ENCODE results near the gene SNRPB2. TPM values are rescaled to one million over a fixed set of nuclear protein-coding genes. Genes with fewer than 3 reads are reported as not detected.

SNRPB2 gene
- 10 to 100 TPM; 20.6 to 53.4 (median 44.1) TPM for total RNA-seq
- 10 to 100 TPM; 64.6 to 67.4 TPM for polyA plus RNA-seq
- long read RNA-seq, donor 1, transcript SNRPB2-201 (7 exons, 2,452 nt) = minor isoform, 6 of 24 reads
- long read RNA-seq, donor 1, transcript SNRPB2-202 (7 exons, 1,588 nt) = major isoform, 8 of 24 reads
- long read RNA-seq, donor 1, partial matches to known transcripts = 8 of 24 reads
- long read RNA-seq, donor 1, other reads (novel, unspliced or antisense) = 2 of 24 reads
- long read RNA-seq, donor 2, transcript SNRPB2-202 (7 exons, 1,588 nt) = minor isoform, 19 of 86 reads
- long read RNA-seq, donor 2, transcript SNRPB2-201 (7 exons, 2,452 nt) = major isoform, 29 of 86 reads
- long read RNA-seq, donor 2, partial matches to known transcripts = 36 of 86 reads
- long read RNA-seq, donor 2, other reads (novel, unspliced or antisense) = 0 of 86 reads
- long read RNA-seq, donor 3, transcript SNRPB2-202 (7 exons, 1,588 nt) = minor isoform, 11 of 49 reads
- long read RNA-seq, donor 3, transcript SNRPB2-201 (7 exons, 2,452 nt) = major isoform, 25 of 49 reads
- long read RNA-seq, donor 3, partial matches to known transcripts = 11 of 49 reads
- long read RNA-seq, donor 3, other reads (novel, unspliced or antisense) = 2 of 49 reads

DNA sequence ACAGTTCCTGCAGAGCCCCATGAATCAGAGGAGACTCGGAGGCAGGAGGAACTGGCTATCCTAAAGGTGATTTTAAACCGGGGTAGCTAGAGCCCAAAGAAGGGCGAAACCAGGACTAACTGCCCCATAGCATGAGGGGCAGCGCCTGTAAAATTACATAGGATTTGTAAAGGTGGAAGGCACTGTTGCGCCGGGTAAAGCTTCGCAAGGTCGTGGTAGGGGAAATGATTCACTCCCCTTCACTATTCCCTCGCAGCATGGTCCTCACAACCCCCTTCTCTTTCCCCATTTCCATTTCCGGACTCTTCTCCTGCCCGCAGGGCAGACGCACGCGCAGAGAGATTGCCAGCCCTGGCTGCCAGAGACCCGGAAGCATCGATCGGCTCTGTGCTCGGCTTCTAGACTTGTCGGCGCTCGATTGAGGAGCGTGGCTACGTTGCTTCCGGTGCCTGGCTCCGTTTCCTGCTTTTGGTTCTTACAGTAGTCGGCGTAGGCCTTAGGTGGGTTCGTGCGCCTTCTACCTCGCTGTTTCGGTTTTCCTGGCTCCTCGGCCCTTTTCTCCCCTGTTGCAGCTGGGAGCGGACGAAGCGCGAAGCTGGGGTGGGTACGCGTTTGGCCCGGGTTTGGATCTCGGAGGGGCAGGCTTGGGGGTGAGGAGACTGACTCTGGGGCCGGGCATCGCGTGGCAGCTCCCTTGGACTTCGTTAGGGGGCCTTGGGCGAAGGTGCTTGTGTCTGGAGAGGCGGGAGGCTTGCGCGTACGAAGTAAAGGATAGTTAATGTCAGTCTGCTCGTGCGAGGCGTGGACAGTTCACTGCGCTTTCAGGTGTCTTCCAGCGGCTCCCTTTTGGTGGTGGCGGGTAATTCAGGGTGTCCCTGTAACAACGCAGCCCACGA, at the start of gene SNRPB2:
TSS of gene SNRPB2 (plus strand) at position 462 of the 896 bp plus-strand sequence. CDS start 1,677 bp downstream, outside the sequence.
- Histone ChIP-seq H3K36me3 (no peaks in the 10 kb centered on the region), H3K4me3 (peak within 1 kb of the TSS; percentile 97), H3K27me3 (no peaks in the 10 kb centered on the region), H3K9me3 (no peaks in the 10 kb centered on the region), H3K27ac (peak within 1 kb of the TSS; percentile 47 to 50), H3K4me1 (ENCODE audit: insufficient read depth) (peaks cover 2% of the 10 kb centered on the region)
- 2 to 4% (median 3%) methylated on average over 57 of the region's 57 CpGs for WGBS, 3 donors
- TF ChIP-seq CTCF (IDR thresholded peaks at IDR 0.05) (no peak), POLR2A (IDR thresholded peaks at IDR 0.05) (peak; percentile 64), EP300 (IDR thresholded peaks at IDR 0.05) (no peak)
- peak; percentile 89 to 94 (median 91) for DNase-seq
- intact Hi-C loops (cut with DNase I) = no loop called here

DNA sequence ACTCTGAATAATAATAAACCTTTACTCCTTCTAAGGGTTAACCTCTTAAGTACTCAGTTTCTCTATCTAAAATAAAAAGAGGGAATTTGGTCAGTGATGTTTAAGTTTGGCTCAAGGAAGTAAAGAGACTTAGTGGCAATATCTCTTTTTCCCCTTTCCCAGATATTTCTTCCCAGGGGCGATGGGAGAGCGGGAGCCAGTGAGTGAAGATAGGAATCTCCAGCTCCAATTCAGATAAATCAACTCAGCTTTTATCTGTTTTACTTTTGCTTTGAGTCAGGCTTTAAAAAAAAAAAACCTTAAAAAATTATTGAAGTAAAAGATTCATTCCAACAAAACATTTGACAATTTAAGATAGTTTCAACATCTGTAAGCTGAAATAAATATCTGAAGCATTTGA, 45.4 kb upstream of the SNRPB2 start:
- no peak overlapping the region for H3K27ac ChIP-seq
- no peak for DNase-seq
- H3K4me3 ChIP-seq = no peak overlapping the region
- WGBS, 3 donors = 81 to 86% (median 85%) methylated on average over 2 of the region's 2 CpGs
- no peak for TF ChIP-seq POLR2A (IDR thresholded peaks at IDR 0.05)
- no peak for TF ChIP-seq CTCF (IDR thresholded peaks at IDR 0.05)
- no peak for TF ChIP-seq EP300 (IDR thresholded peaks at IDR 0.05)
- no peaks in the 10 kb centered on the region for H3K36me3 ChIP-seq
- H3K9me3 ChIP-seq = no peaks in the 10 kb centered on the region
- no peaks in the 10 kb centered on the region for H3K4me1 ChIP-seq (ENCODE audit: insufficient read depth)
- intact Hi-C loops (cut with DNase I) = no loop called here
- no peaks in the 10 kb centered on the region for H3K27me3 ChIP-seq

GRCh38 chr20:16689906-16690305, 39.9 kb upstream of the SNRPB2 start:
- no peak for TF ChIP-seq CTCF (IDR thresholded peaks at IDR 0.05)
- TF ChIP-seq POLR2A (IDR thresholded peaks at IDR 0.05) = no peak
- no peak for TF ChIP-seq EP300 (IDR thresholded peaks at IDR 0.05)
- H3K9me3 ChIP-seq = no peaks in the 10 kb centered on the region
- DNase-seq = no peak
- no peaks in the 10 kb centered on the region for H3K36me3 ChIP-seq
- no peak overlapping the region for H3K27ac ChIP-seq
- no peaks in the 10 kb centered on the region for H3K4me1 ChIP-seq (ENCODE audit: insufficient read depth)
- 48 to 73% (median 62%) methylated on average over 3 of the region's 3 CpGs for WGBS, 3 donors
- H3K27me3 ChIP-seq = no peaks in the 10 kb centered on the region
- H3K4me3 ChIP-seq = no peak overlapping the region
- intact Hi-C loops (cut with DNase I) = no loop called here

GRCh38 chr20:16691381-16691780, 38.4 kb upstream of the SNRPB2 start:
- 81 to 84% (median 83%) methylated on average over 2 of the region's 2 CpGs for WGBS, 3 donors
- DNase-seq = no peak
- TF ChIP-seq CTCF (IDR thresholded peaks at IDR 0.05) (no peak), POLR2A (IDR thresholded peaks at IDR 0.05) (no peak), EP300 (IDR thresholded peaks at IDR 0.05) (no peak)

More at GRCh38 chr20:16691381-16691780, 38.4 kb upstream of the SNRPB2 start:
- no peaks in the 10 kb centered on the region for H3K4me1 ChIP-seq (ENCODE audit: insufficient read depth)
- H3K36me3 ChIP-seq = no peaks in the 10 kb centered on the region
- no peaks in the 10 kb centered on the region for H3K27me3 ChIP-seq
- no peak overlapping the region for H3K4me3 ChIP-seq
- intact Hi-C loops (cut with DNase I) = no loop called here
- no peaks in the 10 kb centered on the region for H3K9me3 ChIP-seq
- H3K27ac ChIP-seq = no peak overlapping the region
